ENCODE data around the gene GPD1. TPM values are rescaled to one million over a fixed set of nuclear protein-coding genes. Genes with fewer than 3 reads are reported as not detected.

GPD1 gene
- total and polyA plus RNA-seq, 9 of the 15 experiments (the other 6 are each of a cell fraction or from before 2014, with no cell fraction given), result 0.13 to 1.00 (median 0.55) TPM

GRCh38 chr12:50107416-50108268, 3.8 kb downstream of the GPD1 start:
- in situ Hi-C loops (cut with MboI) (no loop called here), intact Hi-C loops (cut with micrococcal nuclease) (no loop called here)
- CTCF ChIA-PET (ENCODE audit: low intra/inter-chr PET ratio), result no interaction called here
- WGBS (ENCODE audit: insufficient coverage, low coverage, missing lambda C conversion rate), result 75% methylated on average over 13 of the region's 17 CpGs
- DNase-seq (ENCODE audit: extremely low read depth in 1 of 4, low spot score in 3 of 4) (no peak), ATAC-seq (no peak), FAIRE-seq (no peak)
- Histone ChIP-seq H3K36me3 (ENCODE audit: control insufficient read depth, insufficient read depth, low read length) (no peaks in the 10 kb centered on the region), H3K79me2 (ENCODE audit: control insufficient read depth, insufficient read depth, low read length) (peaks cover 7% of the 10 kb centered on the region; the same call in 2 of the 3 replicates), H3K4me3 (no peak overlapping the region), H3K4me1 (replicated peaks in 1 of 2; ENCODE audit: control insufficient read depth in 2 of 2, insufficient read depth in 2 of 2, low read length in 2 of 2) (peaks cover 41 to 49% of the 10 kb centered on the region in 2 experiments), H3K27ac (ENCODE audit: extremely low read depth, low read depth, low read length) (no peak overlapping the region), H3K9ac (ENCODE audit: insufficient read depth in 1 of 2, low read depth in 2 of 2, low read length in 2 of 2) (peak overlapping the region in 1 of 2 experiments; percentile 26; a peak in 1 of 4 replicates), H2AFZ (ENCODE audit: low read depth, low read length) (no peak overlapping the region), H3K4me2 (ENCODE audit: insufficient read depth, low read length) (no peak overlapping the region), H3K9me1 (ENCODE audit: control insufficient read depth, insufficient read depth, low read length) (no peaks in the 10 kb centered on the region), H4K20me1 (replicated peaks; ENCODE audit: control insufficient read depth, insufficient read depth, low read length) (peaks cover 5% of the 10 kb centered on the region; the same call in 1 of the 2 replicates), H3K9me3 (replicated peaks; ENCODE audit: control insufficient read depth, insufficient read depth, low read depth, low read length) (no peaks in the 10 kb centered on the region), H3K27me3 (ENCODE audit: control insufficient read depth in 2 of 2, insufficient read depth in 2 of 2, low read length in 2 of 2) (no peaks in the 10 kb centered on the region)
- TF ChIP-seq ZNF316 (IDR thresholded peaks at IDR 0.05) (peak; percentile 28; the same call in 1 of the 2 replicates), TAF1 (IDR thresholded peaks at IDR 0.05; ENCODE audit: control insufficient read depth, extremely low read depth, insufficient read depth, low read length, severe bottlenecking) (no peak), POLR2H (tag; IDR thresholded peaks at IDR 0.05; ENCODE audit: low read depth) (no peak), DPF2 (IDR thresholded peaks at IDR 0.05) (no peak), ZBTB49 (CRISPR knock-in tag; IDR thresholded peaks at IDR 0.05; ENCODE audit: borderline replicate concordance) (no peak), MECOM (CRISPR knock-in tag; IDR thresholded peaks at IDR 0.05) (no peak), ARID3B (CRISPR knock-in tag; IDR thresholded peaks at IDR 0.05; ENCODE audit: borderline replicate concordance) (no peak), C11orf30 (IDR thresholded peaks at IDR 0.05; ENCODE audit: low read depth) (peak; percentile 31; the same call in 1 of the 2 replicates), BRCA1 (IDR thresholded peaks at IDR 0.05) (no peak), BRCA1 (CRISPR knock-in tag; IDR thresholded peaks at IDR 0.05) (no peak), CREB3L1 (IDR thresholded peaks at IDR 0.05; ENCODE audit: borderline replicate concordance, low read depth) (no peak), STAG1 (CRISPR knock-in tag; IDR thresholded peaks at IDR 0.05; ENCODE audit: borderline replicate concordance) (no peak)
- POLR2A ChIA-PET, result interaction anchor here (2.7 kb wide), 1 partner anchor 23 kb away, joined by 6 read pairs; the partner anchor contains the start of gene SMARCD1
- BruUV-seq (replicated peaks), result no TSS peak
